CD4-positive, alpha-beta T cell treated with Interleukin-21 for 1 hour (primary cell): ENCODE data around the gene C12orf42.

Experiments used
- DNase-seq: peaks from one replicate; pipeline ENCODE4 v3.0.0-alpha.2; 2020

The C12orf42 gene

GRCh38 chr12:103495469-103496456 lies at the start of gene C12orf42:
Gene C12orf42, minus strand, starts transcription at chr12:103495968. Its CDS starts 17,542 bp downstream, at chr12:103478426.
- peak; percentile 66 for DNase-seq

GRCh38 chr12:103542078-103542477 lies 46.3 kb upstream of the C12orf42 start:
- DNase-seq, result no peak

GRCh38 chr12:103540319-103540718 lies 44.6 kb upstream of the C12orf42 start:
- no peak for DNase-seq

GRCh38 chr12:103538397-103538796 lies 42.6 kb upstream of the C12orf42 start:
- DNase-seq, result no peak

GRCh38 chr12:103530307-103531066 lies 34.7 kb upstream of the C12orf42 start:
- no peak for DNase-seq

- DNase-seq, result no peak
These were observed 33.5 kb upstream of the C12orf42 start for GRCh38 chr12:103529306-103529705.

GRCh38 chr12:103524238-103524875 lies 28.6 kb upstream of the C12orf42 start:
- DNase-seq, result no peak

- no peak for DNase-seq
These were observed 28.0 kb upstream of the C12orf42 start for GRCh38 chr12:103523771-103524170.

GRCh38 chr12:103520686-103521215 lies 25.0 kb upstream of the C12orf42 start:
- no peak for DNase-seq

- DNase-seq, result no peak
These were observed 23.9 kb upstream of the C12orf42 start for GRCh38 chr12:103519632-103520031.

GRCh38 chr12:103518899-103519298 lies 23.1 kb upstream of the C12orf42 start:
- no peak for DNase-seq

- no peak for DNase-seq
These were observed 21.4 kb upstream of the C12orf42 start for GRCh38 chr12:103517161-103517560.

- DNase-seq, result no peak
These were observed 19.6 kb upstream of the C12orf42 start for GRCh38 chr12:103515341-103515740.

GRCh38 chr12:103513875-103514274 lies 18.1 kb upstream of the C12orf42 start:
- no peak for DNase-seq

- no peak for DNase-seq
These were observed 9.8 kb upstream of the C12orf42 start for GRCh38 chr12:103505371-103506236.

GRCh38 chr12:103504606-103505005 lies 8.8 kb upstream of the C12orf42 start:
- no peak for DNase-seq

- DNase-seq, result peak; percentile 64
These were observed 8.0 kb upstream of the C12orf42 start for GRCh38 chr12:103503546-103504480.

- DNase-seq, result no peak
These were observed 5.7 kb upstream of the C12orf42 start for GRCh38 chr12:103501447-103501846.

- DNase-seq, result no peak
These were observed 3.8 kb upstream of the C12orf42 start for GRCh38 chr12:103499571-103499970.

- no peak for DNase-seq
These were observed 3.2 kb upstream of the C12orf42 start for GRCh38 chr12:103498990-103499389.
